NCI-H2227 (cell line): Measurements from ENCODE around the gene SRXN1.

Experiments
- DNase-seq: peaks from one replicate; lab custom pipeline; 2025; ENCODE audit not compliant: unreplicated experiment; lab: John Stamatoyannopoulos, UW

The SRXN1 gene

DNA sequence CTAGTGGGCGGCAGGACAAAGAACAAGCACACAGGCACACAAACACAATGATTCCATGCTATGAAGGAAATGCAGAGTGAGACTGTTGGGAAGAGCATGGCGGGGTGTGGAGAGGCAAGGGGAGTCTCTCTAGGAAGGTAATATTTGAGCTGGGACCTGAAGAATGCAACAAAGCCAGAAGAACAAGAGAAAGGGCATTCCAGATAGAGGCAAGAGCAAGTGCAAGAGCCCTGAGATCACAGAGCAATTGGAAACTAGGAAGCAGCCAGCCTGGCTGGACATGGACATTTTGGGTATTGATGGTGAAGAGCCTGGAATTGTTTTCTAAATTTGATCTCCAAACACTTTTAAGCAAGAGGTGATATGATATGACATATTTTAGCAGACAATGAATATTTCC is 15.4 kb downstream of the SRXN1 start:
- DNase-seq, result no peak

DNA sequence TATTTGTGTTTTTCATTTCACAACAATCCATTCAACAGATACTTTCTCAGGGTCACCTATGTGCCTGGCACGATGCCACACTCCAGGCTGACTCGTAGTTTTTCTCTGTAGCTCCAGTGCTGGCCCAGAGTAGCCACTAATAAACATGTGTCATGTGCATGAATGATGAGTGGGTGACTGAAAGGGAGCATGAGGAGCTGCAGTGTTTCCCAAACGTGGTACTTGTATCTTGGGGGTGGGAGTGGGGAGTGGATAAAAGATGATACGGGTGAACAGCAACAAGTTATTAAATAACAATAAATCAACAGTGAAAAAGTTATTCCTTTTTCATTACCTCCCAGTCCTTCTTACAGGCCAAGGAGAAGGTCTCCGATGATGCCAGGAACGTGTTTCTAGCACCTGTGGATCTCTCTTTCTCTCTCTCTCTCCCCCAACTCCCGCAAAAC is 17.1 kb downstream of the SRXN1 start:
- DNase-seq, result no peak

DNA sequence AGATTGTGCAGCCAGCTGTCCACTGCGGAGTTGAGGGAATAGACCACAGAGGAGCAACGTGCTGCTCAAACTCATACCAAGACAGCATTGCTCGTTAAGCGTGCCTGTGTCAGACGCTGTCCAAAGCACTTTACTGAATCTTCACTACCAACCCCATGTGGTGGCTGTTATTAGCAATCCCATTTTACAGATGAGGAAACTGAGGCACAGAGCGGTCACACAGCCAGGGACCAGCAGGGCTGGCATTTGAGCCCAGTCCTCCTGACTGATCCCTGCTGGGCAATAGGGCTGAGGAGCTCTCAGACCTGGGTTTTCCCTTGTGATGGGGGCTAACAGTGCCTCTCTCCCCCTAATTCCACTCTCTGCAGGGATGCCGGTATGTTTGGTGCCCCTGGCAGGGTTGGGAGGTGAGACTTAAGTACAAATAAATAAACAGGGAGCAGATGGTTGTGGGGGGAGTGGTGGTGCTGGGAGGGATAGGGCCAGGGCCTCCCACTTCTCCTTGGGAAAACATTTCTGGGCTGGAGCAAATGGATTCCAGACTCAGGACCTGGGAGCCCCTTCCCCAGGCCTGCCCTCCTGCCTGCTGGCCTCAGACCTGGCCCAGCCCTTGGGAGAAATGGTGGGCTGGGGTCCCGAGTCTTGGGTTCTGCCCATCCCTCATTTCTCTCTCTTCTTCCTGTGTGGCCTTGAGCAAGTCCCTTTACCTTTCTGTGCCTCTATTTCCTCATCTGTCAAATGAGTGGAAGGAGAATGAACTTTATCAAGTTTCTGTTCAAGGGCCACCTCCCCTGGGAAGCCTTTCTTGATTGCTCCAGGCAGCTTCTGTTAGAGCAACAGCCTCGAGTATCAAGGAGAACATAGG is 17.7 kb downstream of the SRXN1 start:
- no peak for DNase-seq

DNA sequence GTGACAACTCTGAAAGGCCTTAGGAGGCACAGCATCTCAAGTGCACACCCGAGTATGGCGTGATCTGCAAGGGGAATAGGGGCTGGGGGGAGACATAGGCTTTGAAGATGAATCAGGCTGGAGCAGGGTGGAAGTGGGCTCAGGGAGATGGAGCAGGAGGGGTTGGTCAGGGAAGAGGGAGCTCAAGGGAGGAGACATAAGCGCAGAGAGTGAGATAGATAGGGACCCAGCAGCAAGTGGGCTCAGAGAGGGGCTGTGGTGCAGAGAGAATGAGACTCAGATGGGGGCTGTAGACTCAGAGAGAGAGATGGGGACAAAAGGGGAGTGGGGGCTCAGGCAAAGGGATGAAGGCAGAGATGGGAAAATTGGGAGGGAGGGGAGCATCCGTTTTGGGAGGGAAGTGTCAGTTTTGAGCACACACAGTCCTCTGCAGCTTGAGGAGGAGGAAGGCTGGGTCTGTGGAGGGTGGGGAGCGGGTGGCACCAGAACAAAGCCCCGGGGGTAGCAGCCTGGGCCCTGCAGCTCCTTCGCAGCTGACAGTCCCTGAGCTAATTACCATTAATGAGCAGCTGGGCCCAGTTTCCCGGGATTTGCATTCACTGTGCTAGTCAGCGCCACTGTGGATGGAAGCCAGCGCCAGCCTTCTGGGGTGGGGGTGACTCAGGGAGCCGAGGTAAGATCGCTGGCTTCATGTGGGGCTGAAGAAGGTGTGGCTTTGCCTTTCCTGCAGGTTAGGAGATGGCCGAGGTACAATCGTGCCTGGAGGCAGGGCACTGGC is 18.7 kb downstream of the SRXN1 start:
- DNase-seq, result no peak

DNA sequence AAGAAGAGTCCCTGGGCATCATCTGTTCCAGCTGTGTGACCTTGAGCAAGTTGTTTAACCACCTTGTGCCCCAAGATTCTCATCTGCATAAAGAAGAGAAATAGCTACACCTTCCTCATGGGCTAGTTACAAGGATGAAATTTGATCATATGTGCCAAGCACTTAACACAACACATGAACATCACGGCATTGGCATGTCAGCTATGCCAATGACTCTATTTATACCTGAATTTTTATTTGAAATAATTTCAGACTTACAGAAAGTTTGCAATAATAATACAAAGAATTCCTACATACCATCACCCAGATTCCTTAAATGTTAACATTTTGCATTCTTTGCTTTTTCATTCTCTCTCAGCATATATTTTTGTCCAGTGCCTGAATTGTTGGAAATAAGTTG is 21.9 kb downstream of the SRXN1 start:
- DNase-seq, result no peak

DNA sequence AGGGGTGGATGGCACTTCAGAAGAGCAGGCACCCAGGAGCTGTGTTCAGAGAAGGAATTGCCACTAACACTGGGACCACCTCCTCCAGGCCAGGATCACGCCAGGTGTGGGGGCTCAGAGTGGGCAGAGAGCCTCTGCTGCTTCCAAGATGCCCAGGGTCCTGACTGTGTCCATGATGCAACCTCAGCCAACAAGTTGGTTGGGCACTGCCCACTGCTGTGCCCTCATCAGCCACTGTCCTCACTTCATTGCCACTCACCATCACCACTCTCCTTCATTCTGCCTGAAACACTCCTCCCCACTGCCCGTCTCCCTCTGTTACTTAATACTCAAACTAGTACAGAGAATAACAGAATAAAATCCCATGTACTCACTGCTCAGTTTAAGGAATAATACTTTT is 26.4 kb downstream of the SRXN1 start:
- DNase-seq, result no peak

DNA sequence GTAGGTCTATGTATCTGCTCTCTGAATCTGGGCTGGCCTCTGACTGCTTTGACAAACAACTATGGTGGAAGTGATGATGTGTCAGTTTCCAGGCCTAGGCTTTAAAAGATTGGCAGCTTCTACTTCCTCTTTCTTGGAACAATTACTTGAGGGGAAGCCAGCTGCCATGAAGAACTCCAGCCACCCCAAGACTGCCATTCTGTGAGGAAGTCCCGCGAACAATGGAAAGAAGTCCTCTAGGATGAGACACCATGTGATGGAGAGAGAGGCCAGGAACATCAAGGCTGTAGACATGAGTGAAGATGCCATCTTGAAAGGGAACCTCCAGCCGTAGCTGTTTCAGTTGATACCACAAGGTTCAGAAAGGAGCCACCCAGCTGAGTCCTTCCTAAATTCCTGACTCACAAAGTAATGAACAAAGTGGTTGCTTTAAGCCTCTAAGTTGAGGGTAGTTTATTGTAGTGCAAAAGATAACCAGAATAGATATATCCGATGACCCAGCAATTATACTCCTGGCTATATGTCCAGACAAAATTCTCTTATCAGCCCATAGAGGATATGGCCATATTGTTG is 27.6 kb downstream of the SRXN1 start:
- no peak for DNase-seq

DNA sequence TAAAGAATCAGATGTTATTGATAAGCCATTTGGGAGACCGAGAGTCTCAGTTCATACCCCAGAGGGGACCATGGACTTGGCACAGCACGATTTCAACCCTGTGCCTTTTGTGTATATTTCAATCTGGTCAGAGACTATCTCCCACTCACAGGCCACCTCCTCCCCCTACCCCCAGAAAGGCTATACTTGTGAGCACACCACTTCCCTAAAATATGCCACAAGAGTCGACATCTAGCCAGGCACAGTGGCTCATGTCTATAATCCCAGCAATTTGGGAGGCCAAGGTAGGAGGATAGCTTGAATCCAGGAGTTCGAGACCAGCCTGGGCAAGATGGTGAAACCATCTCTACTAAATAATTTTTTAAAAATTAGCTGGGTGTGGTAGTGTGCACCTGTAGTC is 29.3 kb downstream of the SRXN1 start:
- DNase-seq, result no peak

DNA sequence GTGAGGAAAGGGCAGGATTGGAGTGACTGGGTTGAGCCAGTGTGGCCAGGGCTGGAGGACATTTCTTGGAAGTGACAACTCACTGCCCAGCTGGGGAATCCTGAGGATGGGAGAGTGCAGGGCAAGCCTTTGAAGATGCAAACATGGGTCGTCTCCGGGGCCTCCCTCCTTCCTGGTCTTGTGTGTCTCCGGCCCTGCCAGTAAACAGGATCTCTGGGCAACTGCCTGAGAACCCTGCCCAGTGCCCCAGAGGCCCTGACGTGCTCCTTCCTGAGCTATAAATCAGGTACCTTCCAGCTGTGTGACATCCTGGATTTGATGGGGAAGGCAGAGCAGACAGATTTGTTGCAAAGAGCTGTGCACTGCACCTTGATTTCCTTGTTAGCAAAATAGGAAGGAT is 30.0 kb downstream of the SRXN1 start:
- no peak for DNase-seq

DNA sequence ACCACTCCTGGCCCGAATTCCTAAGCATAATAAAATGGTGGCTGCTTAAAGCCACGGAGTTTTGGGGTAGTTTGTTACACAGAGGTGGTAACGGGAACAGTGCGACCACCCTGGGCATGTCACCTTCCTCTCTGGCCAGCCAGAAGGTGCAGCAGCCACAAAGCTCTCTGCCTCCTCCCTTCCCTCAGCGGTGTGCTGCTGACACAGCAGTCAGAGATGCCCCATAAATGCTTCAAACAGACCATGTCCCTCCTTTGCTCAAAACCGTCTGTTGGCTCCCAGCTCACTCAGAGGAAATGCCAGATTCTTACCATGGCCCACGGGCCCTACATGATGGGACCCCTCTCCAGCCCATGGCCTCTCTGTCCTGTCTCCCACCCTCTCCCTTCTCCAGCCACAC is 30.8 kb downstream of the SRXN1 start:
- no peak for DNase-seq

DNA sequence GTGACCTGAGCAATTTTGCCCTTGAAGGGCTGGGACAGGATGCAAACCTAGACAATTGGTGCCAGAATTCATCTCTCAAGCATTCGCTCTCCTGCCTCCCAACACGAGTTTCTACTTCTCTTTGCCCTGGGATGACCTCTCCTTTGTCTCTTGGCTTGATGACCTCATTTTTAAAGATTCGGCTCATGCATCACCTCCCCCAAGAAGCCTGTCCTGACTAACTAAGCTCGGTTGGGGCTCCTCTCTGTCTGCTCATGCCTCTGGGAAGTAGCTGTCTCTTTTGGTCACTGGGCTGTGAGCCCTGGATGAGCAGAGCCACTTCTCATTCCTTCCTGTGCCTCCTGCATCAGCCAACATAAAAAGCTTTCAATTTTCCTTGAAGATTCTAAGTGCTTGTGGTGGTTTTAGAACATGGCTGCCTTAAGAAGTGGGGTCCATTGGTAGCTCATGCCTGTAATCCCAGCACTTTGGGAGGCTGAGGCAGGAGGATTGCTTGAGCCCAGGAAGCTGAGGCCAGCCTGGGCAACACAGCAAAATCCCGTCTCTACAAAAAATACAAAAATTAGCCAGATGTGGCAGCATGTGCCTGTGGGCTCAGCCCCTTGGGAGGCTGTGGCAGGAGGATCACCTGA is 31.8 kb downstream of the SRXN1 start:
- no peak for DNase-seq

DNA sequence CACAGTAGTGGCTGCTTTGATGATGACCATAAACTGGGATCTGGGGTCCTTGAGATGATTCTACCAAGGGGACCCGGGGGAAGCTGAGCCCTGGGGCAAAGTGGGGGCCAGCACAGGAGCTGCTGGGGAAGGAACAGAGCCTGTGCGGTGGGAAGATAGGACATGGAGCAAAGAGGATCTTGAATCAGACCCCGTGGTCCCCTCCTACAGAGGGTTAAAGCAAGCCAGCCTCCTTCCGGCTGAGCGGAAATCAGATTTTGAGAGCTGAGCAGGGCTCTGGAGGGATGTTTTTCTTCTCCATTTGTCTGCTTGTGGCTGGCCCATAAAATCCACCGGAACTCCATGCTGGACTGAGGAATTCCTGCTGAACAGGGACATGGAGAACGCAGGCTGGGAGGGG is 32.8 kb downstream of the SRXN1 start:
- no peak for DNase-seq

DNA sequence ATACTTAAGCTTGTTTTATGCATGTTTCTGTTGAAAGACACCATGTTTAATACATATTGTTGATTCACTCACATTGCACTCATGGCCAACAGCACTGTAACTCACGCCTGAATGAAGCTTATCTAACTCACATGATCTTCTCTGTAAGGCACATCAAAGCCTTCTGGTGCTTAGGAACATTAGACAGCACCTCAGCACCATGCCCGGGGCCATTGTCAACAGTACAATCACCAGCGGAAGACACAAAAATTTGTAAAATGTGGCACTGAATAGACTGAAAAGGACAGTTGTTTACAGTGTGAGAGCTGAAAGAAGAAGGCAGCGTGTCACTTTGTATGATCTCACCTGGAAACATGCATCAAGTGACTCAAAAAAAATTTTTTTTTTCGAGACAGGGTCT is 34.0 kb downstream of the SRXN1 start:
- no peak for DNase-seq

DNA sequence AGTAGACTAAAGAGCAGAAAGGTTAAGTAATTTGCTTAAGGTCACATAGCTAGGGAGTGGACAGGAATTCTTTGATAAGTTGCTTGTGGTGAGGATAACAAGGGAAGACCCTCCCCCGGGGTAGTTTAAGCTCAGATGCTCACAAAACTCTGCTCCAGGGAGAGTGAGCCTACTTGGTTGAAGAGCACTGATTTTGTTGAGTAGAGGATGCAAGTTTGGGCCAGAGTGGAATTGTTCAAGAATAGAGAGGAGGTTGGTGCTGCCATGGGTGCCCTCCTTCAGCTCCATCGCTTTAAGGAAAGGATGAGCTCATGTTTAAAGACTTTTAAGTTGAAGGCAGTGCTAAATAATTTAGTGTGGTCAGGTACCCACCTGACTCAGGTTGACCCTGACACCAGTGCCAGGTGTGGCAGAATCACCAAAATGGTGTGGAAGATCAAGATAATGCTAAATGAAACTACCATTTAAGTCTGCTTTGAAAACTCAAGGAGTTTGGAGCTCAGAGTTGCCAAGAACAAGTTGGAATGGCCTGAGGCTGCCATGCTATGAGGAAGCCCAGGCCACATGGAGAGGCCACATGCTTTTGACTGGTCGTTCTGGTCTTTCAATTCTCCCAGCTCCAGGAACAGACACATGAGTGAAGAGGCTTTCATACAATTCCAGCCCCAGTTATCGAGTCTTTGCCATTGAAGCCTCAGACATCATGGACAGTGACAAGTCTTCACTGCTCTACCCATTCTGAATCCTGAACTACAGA is 34.9 kb downstream of the SRXN1 start:
- no peak for DNase-seq

DNA sequence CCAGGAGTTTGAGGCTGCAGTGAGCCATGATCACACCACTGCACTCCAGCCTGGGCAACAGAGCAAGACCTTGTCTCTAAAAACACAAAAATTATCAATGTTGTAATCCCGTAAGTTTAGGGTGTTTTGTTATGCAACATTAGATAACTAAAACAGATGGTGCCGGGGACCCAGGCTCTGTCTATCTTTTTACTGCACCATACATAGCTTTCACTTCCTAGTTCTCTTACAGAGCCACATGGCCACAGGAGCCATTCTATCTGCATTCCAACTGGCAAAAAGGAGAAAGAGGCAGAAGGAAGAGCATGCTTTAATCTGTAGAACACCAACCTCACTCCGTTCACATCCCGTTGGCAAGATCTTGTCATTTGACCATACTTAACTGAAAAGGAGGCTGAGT is 37.5 kb downstream of the SRXN1 start:
- DNase-seq, result no peak

DNA sequence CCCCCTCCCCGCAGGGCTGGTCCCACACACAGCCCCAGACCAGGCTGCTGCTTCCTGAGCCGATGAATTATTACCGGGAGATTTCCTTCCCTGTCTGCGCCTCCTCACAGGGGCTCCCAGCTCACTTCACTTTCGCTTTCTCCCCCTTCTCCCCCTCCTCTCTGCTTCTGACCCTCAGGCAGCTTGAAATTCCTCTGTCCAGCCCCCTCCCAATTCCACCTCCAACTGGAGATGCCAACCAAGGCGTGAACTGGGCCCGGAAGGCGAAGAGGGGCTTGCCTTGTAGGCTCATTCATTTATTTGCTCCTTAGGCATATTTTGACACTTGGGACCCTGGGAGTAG is 41.2 kb downstream of the SRXN1 start:
- no peak for DNase-seq

DNA sequence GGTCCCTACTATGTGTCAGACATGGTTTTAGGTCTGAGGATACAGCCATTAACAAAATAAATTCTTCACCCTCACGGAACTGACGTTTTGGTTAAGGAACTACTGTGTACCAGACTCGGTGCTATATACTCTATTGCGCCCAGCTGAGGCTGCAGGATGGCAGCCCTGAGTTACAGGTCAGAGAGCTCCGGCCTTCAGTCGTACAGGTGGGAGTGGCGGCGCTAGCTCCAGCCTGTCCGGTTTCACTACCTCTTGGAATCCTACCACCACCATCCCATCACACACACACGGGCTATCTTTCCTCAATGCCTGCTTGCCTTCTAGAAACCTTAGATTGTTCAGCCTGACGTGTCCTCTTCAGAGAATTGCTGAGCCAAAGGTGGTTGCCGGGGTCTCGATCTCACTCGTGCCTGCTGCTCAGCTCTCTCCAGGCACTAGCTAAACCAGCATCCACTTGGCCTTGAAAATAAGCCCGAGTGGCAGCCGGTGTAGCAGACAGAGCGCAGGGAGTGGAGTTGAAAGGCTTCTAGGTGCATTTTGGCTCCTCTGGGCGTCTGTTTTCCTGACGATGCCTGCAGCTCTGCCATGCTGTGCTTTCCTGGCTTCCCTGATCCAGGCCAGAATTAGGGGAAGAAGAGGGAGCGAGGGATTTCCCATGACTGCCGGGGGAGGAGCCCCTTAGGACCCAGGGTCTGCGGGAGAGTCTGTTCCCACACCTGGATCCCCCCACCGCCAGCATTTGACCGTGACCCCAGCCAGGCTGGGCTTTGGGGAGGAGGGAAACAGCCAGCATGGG is 41.8 kb downstream of the SRXN1 start:
- DNase-seq, result no peak

DNA sequence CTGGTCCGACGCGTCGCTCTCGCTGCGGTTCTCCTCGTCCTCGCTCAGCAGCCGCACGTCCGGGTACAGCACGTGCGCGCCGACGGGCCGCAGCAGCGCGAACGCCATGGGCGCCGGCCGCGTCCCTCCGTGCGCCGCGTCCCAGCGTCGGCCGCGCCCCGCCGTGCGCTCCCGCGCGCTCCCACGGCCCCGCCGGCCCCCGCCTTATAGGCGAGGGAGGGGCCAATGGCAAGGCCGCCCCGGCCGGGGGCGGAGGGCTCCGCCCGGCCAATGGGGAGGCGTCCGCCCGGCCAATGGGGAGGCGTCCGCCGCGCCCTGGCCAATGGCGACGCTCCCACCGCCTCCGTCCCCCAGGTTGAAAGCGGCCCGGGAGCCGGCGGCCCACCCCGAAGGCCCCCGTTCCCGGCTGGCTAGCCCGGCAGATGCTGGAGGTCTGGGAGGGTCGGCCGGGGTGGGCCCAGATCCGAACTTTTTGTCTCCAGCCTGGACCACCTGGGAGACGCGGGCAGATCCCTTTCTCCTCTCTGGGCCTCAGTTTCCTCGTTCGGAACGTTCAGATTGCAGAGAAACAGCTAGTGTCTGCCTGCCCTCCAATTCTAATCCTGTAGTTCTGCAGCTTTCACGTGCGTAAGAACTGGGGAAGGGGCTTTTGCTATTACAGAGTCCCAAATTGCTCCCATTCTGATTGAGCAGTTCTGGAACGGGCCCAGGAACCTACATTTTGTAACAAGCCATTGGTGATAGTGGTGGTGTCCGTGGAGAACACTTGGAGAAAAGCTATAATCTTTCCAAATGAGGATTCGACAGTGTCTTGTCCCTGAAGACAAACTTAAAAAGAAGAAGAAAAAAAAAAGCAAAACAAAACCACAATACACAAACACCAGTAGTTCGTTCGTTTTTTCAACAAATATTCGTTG is 42.6 kb downstream of the SRXN1 start, which contains the start of gene TCF15:
Gene TCF15, minus strand, starts transcription at position 180 of the 917 bp plus-strand sequence. Its CDS starts 72 bp downstream, at position 108.
- peak; percentile 93 for DNase-seq

DNA sequence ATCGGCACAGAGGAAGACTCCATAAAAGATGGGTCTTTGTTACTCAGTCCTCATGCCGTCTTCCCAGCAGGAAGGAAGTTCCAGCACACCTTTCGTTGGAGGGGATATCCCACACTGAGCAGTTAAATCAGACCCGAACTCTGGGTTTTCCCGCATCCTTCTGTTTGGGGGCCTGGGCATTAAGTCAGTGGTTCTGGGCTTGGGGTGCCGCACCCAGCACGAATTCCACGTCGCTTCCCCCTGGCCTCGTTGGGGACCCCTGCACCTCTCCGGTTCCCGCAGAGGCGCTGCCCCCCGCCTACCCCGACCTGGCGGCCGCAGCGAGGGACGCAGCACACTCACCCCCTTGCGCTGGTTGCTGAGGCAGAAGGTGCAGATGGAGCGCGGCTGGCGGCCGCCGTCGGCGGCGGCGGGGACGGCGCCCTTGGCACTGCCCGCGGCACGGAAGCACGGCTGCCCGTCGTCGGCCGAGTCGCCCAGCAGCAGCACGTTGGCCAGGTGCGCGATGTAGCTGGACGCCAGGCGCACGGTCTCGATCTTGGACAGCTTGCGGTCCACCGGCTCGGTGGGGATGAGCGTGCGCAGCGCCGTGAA is 43.5 kb downstream of the SRXN1 start:
- peak; percentile 30 for DNase-seq
